Activated naive CD4-positive, alpha-beta T cell treated with anti-CD3 and anti-CD28 coated beads, Interleukin-2, amount 50 U/mL, for 24 hours (primary cell): Measurements from ENCODE around the gene TMEM25.
"Not testable (repeated sequence)": the region's sequence is repeated elsewhere in the genome, so short reads cannot be mapped to it uniquely, and the experiment has no call there.

Source experiments
- H3K27ac Mint-ChIP-seq: one replicate; pipeline ENCODE4 v1.8.0; 2021; ENCODE audit warnings: mild to moderate bottlenecking, mixed read lengths
- H3K27me3 Mint-ChIP-seq: one replicate; pipeline ENCODE4 v1.8.0; 2021; ENCODE audit warnings: mixed read lengths
- H3K36me3 Mint-ChIP-seq: one replicate; pipeline ENCODE4 v1.8.0; 2021; ENCODE audit warnings: mixed read lengths
- H3K4me1 Mint-ChIP-seq: one replicate; pipeline ENCODE4 v1.8.0; 2021; ENCODE audit warnings: mixed read lengths
- H3K4me3 Mint-ChIP-seq: one replicate; pipeline ENCODE4 v1.8.0; 2021; ENCODE audit warnings: mild to moderate bottlenecking, mixed read lengths
- H3K9me3 Mint-ChIP-seq: one replicate; pipeline ENCODE4 v1.8.0; 2021; ENCODE audit warnings: mixed read lengths

TMEM25 gene

GRCh38 chr11:118545533-118545932, 14.5 kb downstream of the TMEM25 start:
- Mint-ChIP-seq H3K4me3 (no peak overlapping the region), H3K27ac (peak overlapping the region; percentile 8), H3K36me3 (peaks cover 4% of the 10 kb centered on the region), H3K27me3 (no peaks in the 10 kb centered on the region), H3K4me1 (no peaks in the 10 kb centered on the region), H3K9me3 (no peaks in the 10 kb centered on the region)

GRCh38 chr11:118547132-118547531, 16.1 kb downstream of the TMEM25 start:
- Mint-ChIP-seq H3K4me1 (no peaks in the 10 kb centered on the region), H3K36me3 (peaks cover 2% of the 10 kb centered on the region), H3K27me3 (no peaks in the 10 kb centered on the region), H3K27ac (no peak overlapping the region), H3K9me3 (no peaks in the 10 kb centered on the region), H3K4me3 (no peak overlapping the region)

DNA sequence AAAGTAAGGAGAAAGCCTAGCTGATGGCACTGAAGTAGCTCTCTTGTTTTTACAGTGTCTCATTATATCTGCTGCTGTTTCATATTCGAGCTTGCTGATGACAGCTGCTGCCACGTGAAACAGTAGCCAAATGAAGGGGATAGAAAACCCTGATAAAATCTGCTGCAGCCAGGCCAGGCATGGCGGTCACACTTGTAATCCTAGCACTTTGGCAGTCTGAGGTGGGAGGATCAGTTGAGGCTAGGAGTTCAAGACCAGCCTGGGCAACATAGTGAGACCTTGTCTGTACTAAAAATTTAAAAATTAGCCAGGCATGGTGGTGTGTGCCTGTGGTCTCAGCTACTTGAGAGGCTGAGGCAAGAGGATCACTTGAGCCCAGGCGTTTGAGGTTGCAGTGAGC, 21.3 kb downstream of the TMEM25 start:
- peaks cover 12% of the 10 kb centered on the region for H3K36me3 Mint-ChIP-seq
- no peaks in the 10 kb centered on the region for H3K27me3 Mint-ChIP-seq
- no peak overlapping the region for H3K27ac Mint-ChIP-seq
- H3K4me1 Mint-ChIP-seq = no peaks in the 10 kb centered on the region
- H3K4me3 Mint-ChIP-seq = no peak overlapping the region
- H3K9me3 Mint-ChIP-seq = no peaks in the 10 kb centered on the region

DNA sequence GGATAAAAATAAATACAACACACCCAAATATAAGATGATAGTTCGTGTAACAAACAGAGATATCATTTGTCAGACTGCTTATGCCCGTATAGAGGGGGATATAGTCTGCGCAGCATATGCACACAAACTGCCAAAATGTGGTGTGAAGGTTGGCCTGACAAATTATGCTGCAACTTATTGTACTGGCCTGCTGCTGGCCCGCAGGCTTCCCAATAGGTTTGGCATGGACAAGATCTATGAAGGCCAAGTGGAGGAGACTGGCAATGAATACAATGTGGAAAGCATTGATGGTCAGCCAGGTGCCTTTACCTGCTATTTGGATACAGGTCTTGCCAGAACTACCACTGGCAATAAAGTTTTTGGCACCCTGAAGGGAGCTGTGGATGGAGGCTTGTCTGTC, 29.8 kb downstream of the TMEM25 start:
- no peaks in the 10 kb centered on the region for H3K9me3 Mint-ChIP-seq
- peaks cover 16% of the 10 kb centered on the region for H3K4me1 Mint-ChIP-seq
- H3K27me3 Mint-ChIP-seq = no peaks in the 10 kb centered on the region
- H3K4me3 Mint-ChIP-seq = no peak overlapping the region
- H3K36me3 Mint-ChIP-seq = peaks cover 1% of the 10 kb centered on the region
- H3K27ac Mint-ChIP-seq = no peak overlapping the region

GRCh38 chr11:118565051-118565450, 34.1 kb downstream of the TMEM25 start:
- no peaks in the 10 kb centered on the region for H3K9me3 Mint-ChIP-seq
- peak overlapping the region; percentile 41 for H3K27ac Mint-ChIP-seq
- peak overlapping the region; percentile 71 for H3K4me3 Mint-ChIP-seq
- H3K27me3 Mint-ChIP-seq = no peaks in the 10 kb centered on the region
- H3K36me3 Mint-ChIP-seq = peaks cover 1% of the 10 kb centered on the region
- H3K4me1 Mint-ChIP-seq = peaks cover 19% of the 10 kb centered on the region

DNA sequence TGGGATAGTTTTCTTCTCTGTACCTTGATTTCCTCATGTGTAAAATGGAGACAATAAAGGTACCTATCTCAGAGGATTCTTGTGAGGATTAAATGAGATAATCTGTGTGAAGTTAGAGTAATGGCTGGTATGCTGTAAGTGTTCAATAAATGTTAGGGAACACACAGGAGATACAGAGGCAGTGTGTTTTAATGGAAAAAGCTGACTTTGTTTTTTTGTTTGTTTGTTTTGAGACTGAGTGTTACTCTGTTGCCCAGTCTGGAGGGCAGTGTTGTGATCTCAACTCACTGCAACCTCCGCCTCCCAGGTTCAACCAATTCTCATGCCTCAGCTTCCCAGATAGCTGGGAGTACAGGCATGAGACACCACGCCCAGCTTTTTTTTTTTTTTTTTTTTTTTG, 38.7 kb downstream of the TMEM25 start:
- no peak overlapping the region for H3K4me3 Mint-ChIP-seq
- peaks cover 36% of the 10 kb centered on the region for H3K4me1 Mint-ChIP-seq
- no peaks in the 10 kb centered on the region for H3K9me3 Mint-ChIP-seq
- no peak overlapping the region for H3K27ac Mint-ChIP-seq
- H3K27me3 Mint-ChIP-seq = no peaks in the 10 kb centered on the region
- no peaks in the 10 kb centered on the region for H3K36me3 Mint-ChIP-seq

DNA sequence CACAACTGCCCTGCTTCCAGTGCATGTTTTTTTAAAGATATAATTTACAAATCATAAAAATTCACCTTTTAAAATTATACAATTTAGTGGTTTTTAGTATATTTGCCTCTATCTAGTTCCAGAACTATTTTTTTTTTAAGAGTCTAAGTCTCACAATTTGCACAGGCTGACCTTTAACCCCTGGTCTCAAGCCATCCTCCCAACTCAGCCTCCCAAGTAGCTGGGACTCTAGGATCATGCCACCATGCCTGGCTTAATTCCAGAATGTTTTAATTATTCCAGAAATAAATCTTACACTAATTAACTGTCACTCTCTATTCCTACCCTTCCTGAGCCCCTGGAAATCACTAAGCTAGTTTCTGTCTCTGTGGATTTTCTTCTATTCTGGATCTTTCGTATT, 39.8 kb downstream of the TMEM25 start:
- peak overlapping the region; percentile 99 for H3K4me3 Mint-ChIP-seq
- no peaks in the 10 kb centered on the region for H3K27me3 Mint-ChIP-seq
- H3K27ac Mint-ChIP-seq = peak overlapping the region; percentile 96
- H3K4me1 Mint-ChIP-seq = peaks cover 39% of the 10 kb centered on the region
- H3K9me3 Mint-ChIP-seq = no peaks in the 10 kb centered on the region
- peaks cover under 1% of the 10 kb centered on the region for H3K36me3 Mint-ChIP-seq

- not testable (repeated sequence) for H3K36me3 Mint-ChIP-seq, H3K9me3 Mint-ChIP-seq, H3K27me3 Mint-ChIP-seq
- peak overlapping the region; percentile 99 for H3K4me3 Mint-ChIP-seq
- peaks cover 44% of the 10 kb centered on the region for H3K4me1 Mint-ChIP-seq
- peak overlapping the region; percentile 96 for H3K27ac Mint-ChIP-seq
Measured at GRCh38 chr11:118571701-118572060, 40.7 kb downstream of the TMEM25 start.

GRCh38 chr11:118572061-118572980, 41.3 kb downstream of the TMEM25 start, which contains the start of gene ARCN1:
Gene ARCN1 (plus strand): TSS chr11:118572409. CDS start chr11:118572548, 139 bp downstream.
- Mint-ChIP-seq H3K27ac (peak within 1 kb of the TSS; percentile 96), H3K4me3 (peak within 1 kb of the TSS; percentile 99), H3K4me1 (peaks cover 50% of the 10 kb centered on the region), H3K9me3 (no peaks in the 10 kb centered on the region), H3K27me3 (no peaks in the 10 kb centered on the region), H3K36me3 (peaks cover 4% of the 10 kb centered on the region)

- H3K4me3 Mint-ChIP-seq = peak overlapping the region; percentile 99
- no peaks in the 10 kb centered on the region for H3K9me3 Mint-ChIP-seq
- peak overlapping the region; percentile 96 for H3K27ac Mint-ChIP-seq
- no peaks in the 10 kb centered on the region for H3K27me3 Mint-ChIP-seq
- H3K4me1 Mint-ChIP-seq = peaks cover 56% of the 10 kb centered on the region
- H3K36me3 Mint-ChIP-seq = peaks cover 4% of the 10 kb centered on the region
Measured at GRCh38 chr11:118572981-118573550, 42.1 kb downstream of the TMEM25 start.

DNA sequence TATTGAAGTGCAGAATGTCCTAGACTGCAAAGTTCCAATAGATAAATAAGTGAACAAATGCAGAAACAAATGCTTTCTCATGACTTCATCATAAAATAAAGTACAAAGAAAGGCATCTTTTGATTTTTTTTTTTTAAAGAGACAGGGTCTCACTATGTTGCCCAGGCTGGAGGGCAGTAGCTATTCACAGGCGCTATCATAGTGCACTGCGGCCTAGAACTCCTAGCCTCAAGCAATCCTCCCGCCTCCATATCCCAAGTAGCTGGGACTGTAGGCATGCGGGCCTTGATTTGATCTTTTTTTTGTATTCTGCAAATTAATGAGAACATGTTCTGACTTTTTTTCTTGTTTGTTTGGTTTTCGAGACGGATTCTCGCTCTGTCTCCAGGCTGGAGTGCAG, 43.6 kb downstream of the TMEM25 start:
- H3K4me1 Mint-ChIP-seq = peaks cover 67% of the 10 kb centered on the region
- H3K27ac Mint-ChIP-seq = no peak overlapping the region
- H3K36me3 Mint-ChIP-seq = peaks cover 4% of the 10 kb centered on the region
- peak overlapping the region; percentile 79 for H3K4me3 Mint-ChIP-seq
- no peaks in the 10 kb centered on the region for H3K27me3 Mint-ChIP-seq
- no peaks in the 10 kb centered on the region for H3K9me3 Mint-ChIP-seq

DNA sequence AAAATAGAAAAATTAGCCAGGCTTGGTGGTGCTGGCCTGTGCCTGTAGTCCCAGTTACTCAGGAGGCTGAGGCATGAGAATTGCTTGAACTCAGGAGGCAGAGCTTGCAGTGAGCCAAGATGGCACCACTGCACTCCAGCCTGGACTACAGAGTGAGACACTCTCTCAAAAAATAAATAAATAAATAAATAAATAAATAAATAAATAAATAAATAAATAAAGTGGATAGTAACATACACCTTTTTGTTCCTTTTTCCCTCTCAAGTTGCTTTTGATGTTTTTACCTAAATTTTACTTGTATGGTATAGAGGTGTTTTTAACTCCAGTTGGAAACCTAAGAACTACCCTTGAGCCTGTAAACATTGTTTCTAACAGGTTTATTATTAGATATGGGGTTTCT, 47.0 kb downstream of the TMEM25 start:
- H3K27me3 Mint-ChIP-seq, H3K9me3 Mint-ChIP-seq, H3K36me3 Mint-ChIP-seq, H3K4me3 Mint-ChIP-seq, H3K27ac Mint-ChIP-seq: not testable (repeated sequence)
- peaks cover 64% of the 10 kb centered on the region for H3K4me1 Mint-ChIP-seq

DNA sequence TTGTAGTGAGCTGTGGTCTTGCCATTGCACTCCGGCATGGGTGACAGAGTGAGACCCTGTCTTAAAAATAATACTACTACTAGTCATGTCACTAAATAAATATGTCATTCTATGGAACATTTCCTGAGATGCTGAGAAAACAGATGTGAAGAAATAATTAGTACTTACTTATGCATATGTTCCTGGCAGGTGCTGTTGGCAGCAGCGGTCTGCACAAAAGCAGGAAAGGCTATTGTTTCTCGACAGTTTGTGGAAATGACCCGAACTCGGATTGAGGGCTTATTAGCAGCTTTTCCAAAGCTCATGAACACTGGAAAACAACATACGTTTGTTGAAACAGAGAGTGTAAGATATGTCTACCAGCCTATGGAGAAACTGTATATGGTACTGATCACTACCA, 50.1 kb downstream of the TMEM25 start:
- H3K4me3 Mint-ChIP-seq = no peak overlapping the region
- H3K9me3 Mint-ChIP-seq = no peaks in the 10 kb centered on the region
- H3K27ac Mint-ChIP-seq = no peak overlapping the region
- no peaks in the 10 kb centered on the region for H3K27me3 Mint-ChIP-seq
- H3K4me1 Mint-ChIP-seq = peaks cover 40% of the 10 kb centered on the region
- peaks cover 7% of the 10 kb centered on the region for H3K36me3 Mint-ChIP-seq
